HepG2 (cell line): ENCODE data around the gene UTP11. TPM values are rescaled to one million over a fixed set of nuclear protein-coding genes. Genes with fewer than 3 reads are reported as not detected.

ENCODE experiments used
- ARID2 ChIP-seq: sonication (generic); formaldehyde crosslinking; IDR thresholded peaks from 2 replicates; pipeline ENCODE4 v1.8.1; 2022; ENCODE audit warnings: mild to moderate bottlenecking, missing genetic modification reagents, borderline replicate concordance
- ASH2L ChIP-seq: fragments of 300-600, 200-600 bp; sonication (generic); IDR thresholded peaks from 2 replicates; pipeline ENCODE4 v1.7.0; 2017; ENCODE audit warnings: low read depth, mild to moderate bottlenecking, moderate library complexity, mixed read lengths, low read length; ENCODE audit not compliant: insufficient read length
- FLYWCH1 ChIP-seq: sonication (generic); formaldehyde crosslinking; IDR thresholded peaks from 2 replicates; pipeline ENCODE4 v1.8.1; 2023; ENCODE audit warnings: mild to moderate bottlenecking, missing genetic modification reagents
- GFI1 ChIP-seq: sonication (generic); formaldehyde crosslinking; IDR thresholded peaks from 2 replicates; pipeline ENCODE4 v1.5.0; 2020; ENCODE audit warnings: missing genetic modification reagents, mild to moderate bottlenecking, borderline replicate concordance
- KAT2B ChIP-seq: fragments of 150-350 bp; IDR thresholded peaks from 2 replicates; pipeline ENCODE4 v1.6.1; 2014; ENCODE audit warnings: low read depth, low read length, borderline replicate concordance
- MXI1 ChIP-seq: IDR thresholded peaks from 3 replicates; pipeline ENCODE4 v1.6.1; 2012; ENCODE audit warnings: low read depth, low read length, inconsistent platforms, borderline replicate concordance
- NR2F1 ChIP-seq, 2 experiments: fragments of 450-650 bp in 1 of 2; formaldehyde crosslinking in 1 of 2; IDR thresholded peaks; 2 replicates each; pipeline versions ENCODE4 v1.5.0 to v1.6.1; 2016 to 2020; ENCODE audit warnings: mild to moderate bottlenecking in 1 of 2, missing compliant biosample characterization in 1 of 2, missing genetic modification reagents in 1 of 2, moderate library complexity in 1 of 2
- PHF5A ChIP-seq: IDR thresholded peaks from one replicate; pipeline ENCODE4 v1.6.1; 2018; ENCODE audit warnings: low read depth, missing genetic modification reagents; ENCODE audit not compliant: unreplicated experiment
- RFXANK ChIP-seq: IDR thresholded peaks from 2 replicates; pipeline ENCODE4 v1.6.1; 2016
- TFE3 ChIP-seq: IDR thresholded peaks from 2 replicates; pipeline ENCODE4 v1.6.1; 2016
- THAP7 ChIP-seq: sonication (generic); formaldehyde crosslinking; IDR thresholded peaks from 2 replicates; pipeline ENCODE4 v1.8.1; 2023; ENCODE audit warnings: mild to moderate bottlenecking, missing genetic modification reagents
- ZFP90 ChIP-seq: sonication (generic); formaldehyde crosslinking; IDR thresholded peaks from 2 replicates; pipeline ENCODE4 v1.8.0; 2022; ENCODE audit warnings: missing genetic modification reagents, mild to moderate bottlenecking, inconsistent platforms, borderline replicate concordance
- ZMAT3 ChIP-seq: sonication (generic); formaldehyde crosslinking; conservative IDR thresholded peaks from 2 replicates; pipeline ENCODE4 v1.7.0; 2021; ENCODE audit warnings: missing genetic modification reagents
- ZNF121 ChIP-seq: sonication (generic); formaldehyde crosslinking; IDR thresholded peaks from 2 replicates; pipeline ENCODE4 v1.5.0; 2020; ENCODE audit warnings: mild to moderate bottlenecking, missing genetic modification reagents
- ZNF24 ChIP-seq: fragments of 450-650 bp; IDR thresholded peaks from 2 replicates; pipeline ENCODE4 v1.6.1; 2017; ENCODE audit warnings: antibody characterized with exemption, mild to moderate bottlenecking
- ZNF331 ChIP-seq: sonication (generic); formaldehyde crosslinking; IDR thresholded peaks from 2 replicates; pipeline ENCODE4 v1.4.0; 2020; ENCODE audit warnings: missing genetic modification reagents
- ZNF333 ChIP-seq: sonication (generic); formaldehyde crosslinking; IDR thresholded peaks from 2 replicates; pipeline ENCODE4 v1.4.0; 2020; ENCODE audit warnings: mild to moderate bottlenecking, missing genetic modification reagents, borderline replicate concordance
- ZNF407 ChIP-seq: sonication (generic); formaldehyde crosslinking; IDR thresholded peaks from one replicate; pipeline ENCODE4 v1.5.1; 2020; ENCODE audit warnings: mild to moderate bottlenecking, missing genetic modification reagents; ENCODE audit errors: not compliant biosample characterization
- ZNF547 ChIP-seq: sonication (generic); formaldehyde crosslinking; IDR thresholded peaks from 2 replicates; pipeline ENCODE4 v1.5.1; 2020; ENCODE audit warnings: mild to moderate bottlenecking, missing genetic modification reagents
- ZNF678 ChIP-seq: sonication (generic); formaldehyde crosslinking; IDR thresholded peaks from 2 replicates; pipeline ENCODE4 v1.4.0; 2020; ENCODE audit warnings: mild to moderate bottlenecking, missing genetic modification reagents
- polyA plus RNA-seq, 8 experiments: library from polyadenylated mRNA; depleted of rRNA in 3 of 8; stranded (reverse) in 7 of 8; unstranded in 1 of 8; fragments of >200 nt; fragmentation: Illumina TruSeq in 4 of 8; extraction: Trizol in 4 of 8; gene quantifications; 2 replicates each; pipeline versions ENCODE4 v1.2.1 to v1.2.3, GENCODE V29; 2011 to 2016; ENCODE audit warnings: low read depth in 4 of 8, missing spikeins in 1 of 8, mixed read lengths in 1 of 8; ENCODE audit not compliant: insufficient read depth in 1 of 8
- total RNA-seq, 5 experiments: library from RNA; depleted of rRNA; stranded (reverse); fragments of >200 nt; fragmentation: Illumina TruSeq; extraction: Trizol; gene quantifications; 2 replicates each; pipeline ENCODE4 v1.2.3, GENCODE V29; 2016; ENCODE audit warnings: low read depth in 1 of 5

UTP11 gene
- total and polyA plus RNA-seq, 2 of the 13 experiments (the other 11 are each of a cell fraction or from before 2014, with no cell fraction given) = 13.5 to 44.8 TPM

- TF ChIP-seq THAP7 (no peak), ZFP90 (0 out of 2 replicates have a peak, but pooled peaks have one; percentile 37), ZNF121 (no peak), MXI1 (no peak), ZNF333 (CRISPR knock-in tag) (no peak), ASH2L (no peak), ZMAT3 (CRISPR knock-in tag) (no peak), NR2F1 (CRISPR knock-in tag; IDR thresholded peaks at IDR 0.05) (no peak), ZNF678 (CRISPR knock-in tag) (no peak), RFXANK (no peak), ZNF547 (CRISPR knock-in tag) (no peak), FLYWCH1 (CRISPR knock-in tag) (no peak), ARID2 (CRISPR knock-in tag) (no peak), TFE3 (CRISPR knock-in tag) (peak; percentile 93), ZNF407 (CRISPR knock-in tag) (no peak), PHF5A (CRISPR knock-in tag) (no peak), GFI1 (no peak), KAT2B (no peak), ZNF331 (CRISPR knock-in tag) (peak; percentile 78), ZNF24 (no peak)
These were observed 19.0 kb downstream of the UTP11 start (continued) for GRCh38 chr1:38031513-38031866.
